Left colon (tissue), 2 donors: ENCODE results near the gene UBE2A. TPM values are rescaled to one million over a fixed set of nuclear protein-coding genes. Genes with fewer than 3 reads are reported as not detected.
A peak's percentile ranks its signal among the peaks of the same experiment; 100 is the strongest.

ENCODE experiments used
- ATAC-seq: fragments of 200-7000 bp; cut with Tn5 transposase; one replicate; pipeline ENCODE4 v1.9.1; 2020; ENCODE audit warnings: mild to moderate bottlenecking, moderate library complexity
- DNase-seq, 2 donors: peaks; one replicate each; pipeline ENCODE4 v3.0.0-alpha.2; 2020
- intact Hi-C, 2 donors: fragments of 100-400 bp; cut with DNase I in 1 of 2; cut with micrococcal nuclease in 1 of 2; formaldehyde crosslinking; loops; one replicate each; pipeline versions ENCODE4 v1.11.2 to v1.14.0; 2022; cut with DNase I, micrococcal nuclease
- long read RNA-seq: library from polyadenylated mRNA; unstranded; transcript quantifications from one replicate; pipeline ENCODE4 v2.0.0, GENCODE V29; 2021
- total RNA-seq, 2 donors: library from RNA; stranded (reverse); fragmentation: NEBNext Ultra II Directional; extraction: Animal tissue kit (Norgen Biotek cat#: 25700); gene quantifications; one replicate each; pipeline ENCODE4 v1.2.1, GENCODE V29; 2021
- donor health status: DM: no; HTN: no; CAD: no.
- donor health status: DM: yes; HTN: yes; CAD: no.

Gene UBE2A
- 10 to 100 TPM; 73.9 to 92.6 TPM for total RNA-seq
- long read RNA-seq, transcript UBE2A-207 (5 exons, 934 nt): minor isoform, 6 of 92 reads
- long read RNA-seq, transcript UBE2A-206 (5 exons, 1,381 nt): minor isoform, 5 of 92 reads
- long read RNA-seq, transcript UBE2A-202 (6 exons, 1,874 nt): major isoform, 72 of 92 reads
- long read RNA-seq, partial matches to known transcripts: 5 of 92 reads
- long read RNA-seq, other reads (novel, unspliced or antisense): 2 of 92 reads

DNA sequence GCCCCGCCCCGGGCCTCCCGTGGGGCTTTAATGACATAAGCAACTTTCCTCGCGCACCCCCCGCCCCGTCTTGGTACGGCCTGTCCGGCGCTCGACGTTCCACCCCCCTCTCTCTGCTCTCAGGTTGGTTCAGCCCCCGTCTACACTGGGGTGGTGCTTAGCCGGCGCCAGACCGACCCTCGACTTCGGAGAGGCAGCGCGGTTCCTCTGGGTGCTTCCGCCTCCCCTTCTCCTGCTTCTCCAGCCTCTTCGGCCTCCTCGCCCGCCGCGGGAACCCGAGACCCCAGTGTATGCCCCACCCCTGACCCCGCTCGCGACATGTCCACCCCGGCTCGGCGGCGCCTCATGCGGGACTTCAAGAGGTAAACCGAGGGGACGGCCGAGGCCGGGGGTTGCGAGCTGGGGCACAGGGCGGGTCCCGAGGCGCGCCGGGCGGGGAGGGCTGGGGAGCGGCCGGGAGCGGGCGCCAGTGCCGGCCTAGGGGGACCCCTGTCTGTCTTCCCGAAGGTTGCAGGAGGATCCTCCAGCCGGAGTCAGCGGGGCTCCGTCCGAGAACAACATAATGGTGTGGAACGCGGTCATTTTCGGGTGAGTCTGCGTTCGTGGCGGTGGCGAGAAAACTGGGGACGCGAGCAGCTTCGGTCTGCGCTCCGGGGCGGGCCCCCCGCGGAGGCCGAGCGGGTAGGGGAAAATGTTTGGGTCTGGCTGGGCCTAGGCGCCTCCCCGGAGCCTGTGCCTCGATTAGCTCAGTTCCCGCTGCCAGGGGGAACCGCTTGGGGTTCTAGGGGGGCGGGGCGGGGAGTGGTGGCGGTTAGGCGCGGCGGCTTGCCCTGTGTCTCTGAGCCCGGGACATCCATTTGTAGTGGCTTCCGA lies at the start of gene UBE2A:
Gene UBE2A, plus strand, starts transcription at position 170 of the 873 bp plus-strand sequence. Its CDS starts 149 bp downstream, at position 319.
- peak; percentile 91 to 94 for DNase-seq
- ATAC-seq: peak; percentile 90
- intact Hi-C loops: no loop called here

DNA sequence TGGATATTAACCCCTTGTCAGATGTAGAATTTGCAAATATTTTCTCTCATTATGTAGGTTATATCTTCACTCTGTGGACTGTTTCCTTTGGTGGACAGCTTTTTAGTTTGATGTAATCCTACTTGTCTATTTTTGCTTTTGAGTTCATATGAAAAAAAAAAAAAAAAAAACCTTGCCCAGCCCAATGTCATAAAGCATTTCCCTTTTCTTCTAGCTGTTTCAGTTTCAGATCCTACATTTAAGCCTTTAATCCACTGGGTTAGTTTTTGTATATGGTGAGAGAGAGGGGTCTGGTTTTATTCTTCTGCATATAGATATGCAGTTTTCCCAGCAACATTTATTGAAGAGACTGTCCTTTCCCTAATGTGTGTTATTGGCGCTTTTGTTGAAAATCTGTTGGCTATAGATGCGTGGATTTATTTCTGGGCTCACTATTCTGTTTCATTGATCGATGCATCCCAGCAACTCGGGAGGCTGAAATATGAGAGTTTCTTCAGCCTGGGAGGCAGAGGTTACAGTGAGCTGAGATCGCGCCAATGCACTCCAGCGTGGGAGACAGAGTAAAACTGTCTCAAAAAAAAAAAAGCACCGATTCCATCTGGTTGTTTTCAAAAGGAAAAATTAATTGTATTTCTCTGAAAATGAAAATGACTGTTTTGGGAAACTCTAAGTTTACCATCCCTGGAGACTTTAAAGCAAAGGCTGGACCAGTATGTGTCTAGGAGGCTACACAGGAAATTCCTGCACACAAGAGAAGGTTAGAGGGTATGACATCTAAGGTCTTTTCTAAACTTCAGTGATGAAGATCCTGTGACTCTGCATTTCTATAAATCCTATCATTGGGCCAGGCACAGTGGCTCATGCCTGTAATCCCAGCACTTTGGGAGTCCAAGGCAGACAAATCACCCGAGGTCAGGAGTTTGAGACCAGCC lies 44.8 kb upstream of the UBE2A start:
- no peak for DNase-seq
- ATAC-seq: no peak
- intact Hi-C loops: no loop called here

DNA sequence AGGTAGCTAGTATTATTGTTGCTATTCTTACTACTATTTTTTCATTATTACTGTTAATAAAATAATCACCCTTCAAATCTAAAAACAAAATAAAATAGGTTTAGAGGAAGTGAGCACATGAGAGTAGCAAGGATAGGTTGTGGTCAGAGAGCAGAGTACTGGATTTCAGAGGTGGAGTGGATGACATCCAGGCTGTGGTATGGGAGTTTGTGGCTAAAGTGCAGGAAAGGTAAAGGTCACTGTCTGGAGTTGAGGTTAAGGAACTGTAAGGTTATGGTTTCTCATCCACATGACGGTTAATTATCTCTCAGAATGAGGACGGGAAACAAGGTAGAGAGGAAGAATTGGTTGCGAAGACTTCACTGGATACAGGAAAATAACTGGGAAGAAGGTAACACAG lies 36.9 kb upstream of the UBE2A start:
- ATAC-seq (peak; percentile 75), DNase-seq (no peak)
- intact Hi-C loops: no loop called here

GRCh38 chrX:119539872-119540271 lies 34.5 kb upstream of the UBE2A start:
- DNase-seq: no peak
- ATAC-seq: no peak
- intact Hi-C loops: no loop called here

- DNase-seq: no peak
- ATAC-seq: no peak
- intact Hi-C loops: no loop called here
Measured at GRCh38 chrX:119541188-119541587, 33.2 kb upstream of the UBE2A start.

- ATAC-seq (no peak), DNase-seq (no peak)
- intact Hi-C loops: no loop called here
Measured at GRCh38 chrX:119549327-119550016, 24.9 kb upstream of the UBE2A start.

DNA sequence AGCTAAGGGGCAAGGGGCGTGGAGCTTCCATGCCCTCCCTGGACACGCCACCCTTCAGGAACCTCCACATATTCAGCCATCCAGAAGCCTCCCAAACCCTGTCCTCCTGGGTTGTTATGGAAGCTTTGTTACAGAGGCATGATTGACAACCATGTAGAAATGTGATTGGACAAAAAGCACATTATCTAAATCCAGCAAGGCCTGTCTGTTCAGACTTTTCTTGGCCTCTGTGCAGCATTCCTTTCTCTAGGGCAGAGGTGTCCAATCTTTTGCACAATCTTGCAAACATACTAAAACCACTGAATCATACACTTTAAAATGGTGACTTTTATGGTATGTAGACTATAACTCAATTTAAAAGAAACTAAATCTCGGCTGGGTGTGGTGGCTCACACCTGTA lies 21.9 kb upstream of the UBE2A start:
- ATAC-seq: peak; percentile 66
- no peak for DNase-seq
- intact Hi-C loops: no loop called here

DNA sequence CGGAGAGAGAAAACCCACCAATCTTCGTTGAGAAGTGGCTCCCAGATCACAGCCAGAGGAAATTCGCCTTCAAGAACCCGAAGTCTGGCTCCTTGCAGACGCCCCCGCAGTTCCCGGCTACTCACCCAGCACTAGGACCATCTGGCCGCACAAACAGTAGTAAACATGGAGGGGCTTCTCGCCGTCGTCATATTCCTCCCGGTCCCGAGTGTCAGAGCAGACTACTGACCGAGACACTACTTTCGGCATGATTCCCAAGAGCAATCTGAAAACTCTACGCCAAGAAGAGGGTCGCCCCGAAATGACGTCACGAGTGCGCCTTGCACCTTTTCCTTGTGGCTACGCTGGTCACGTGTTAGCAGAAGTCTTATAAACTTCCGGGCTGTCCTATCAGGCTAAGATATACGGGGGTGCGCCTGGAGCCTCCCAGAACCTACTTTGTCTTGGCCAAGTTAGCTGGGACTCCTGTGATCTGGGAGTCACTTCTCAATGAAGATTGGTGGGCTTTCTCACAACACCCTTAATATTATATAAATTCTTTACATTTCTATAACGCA lies 9.2 kb upstream of the UBE2A start, which contains the start of gene STEEP1:
Gene STEEP1, minus strand, starts transcription at position 303 of the 557 bp plus-strand sequence. Its CDS starts 54 bp downstream, at position 249.
- peak; percentile 99 for ATAC-seq
- DNase-seq: peak; percentile 88 to 92
- intact Hi-C loops: no loop called here

DNA sequence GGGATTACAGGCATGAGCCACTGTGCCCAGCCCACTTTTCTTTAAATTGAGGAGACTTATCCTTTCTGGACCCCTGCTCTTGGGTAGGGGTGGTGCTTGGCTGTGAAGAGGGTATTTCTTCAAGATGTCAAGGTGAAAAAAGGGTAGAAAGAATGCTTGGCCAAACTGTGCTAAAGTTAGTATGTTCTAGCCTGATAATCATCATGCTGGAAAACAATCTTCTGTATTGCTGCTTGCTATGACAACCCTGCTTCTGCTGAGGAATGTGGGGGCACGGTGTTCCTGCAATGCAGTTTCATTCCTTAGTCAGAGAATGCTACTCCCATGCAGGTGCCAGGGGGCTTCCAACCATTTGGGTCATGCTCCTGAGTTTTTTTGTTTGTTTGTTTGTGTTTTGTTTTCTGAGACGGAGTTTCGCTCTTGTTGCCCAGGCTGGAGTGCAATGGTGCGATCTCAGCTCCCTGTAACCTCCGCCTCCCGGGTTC lies 4.0 kb upstream of the UBE2A start:
- no peak for DNase-seq
- intact Hi-C loops: no loop called here

GRCh38 chrX:119573222-119573621 lies 1.1 kb upstream of the UBE2A start:
- DNase-seq (no peak), ATAC-seq (no peak)
- intact Hi-C loops: no loop called here

More for the DNA sequence above, 4.0 kb upstream of the UBE2A start:
- no peak for ATAC-seq

GRCh38 chrX:119573840-119574393 lies 446 bp upstream of the UBE2A start:
- ATAC-seq: peak; percentile 35
- intact Hi-C loops: no loop called here
- DNase-seq: peak in 1 of 2 donors; percentile 33

- no peak for ATAC-seq
- intact Hi-C loops: no loop called here
- DNase-seq: no peak
Measured at GRCh38 chrX:119579414-119579813, 5.1 kb downstream of the UBE2A start.

DNA sequence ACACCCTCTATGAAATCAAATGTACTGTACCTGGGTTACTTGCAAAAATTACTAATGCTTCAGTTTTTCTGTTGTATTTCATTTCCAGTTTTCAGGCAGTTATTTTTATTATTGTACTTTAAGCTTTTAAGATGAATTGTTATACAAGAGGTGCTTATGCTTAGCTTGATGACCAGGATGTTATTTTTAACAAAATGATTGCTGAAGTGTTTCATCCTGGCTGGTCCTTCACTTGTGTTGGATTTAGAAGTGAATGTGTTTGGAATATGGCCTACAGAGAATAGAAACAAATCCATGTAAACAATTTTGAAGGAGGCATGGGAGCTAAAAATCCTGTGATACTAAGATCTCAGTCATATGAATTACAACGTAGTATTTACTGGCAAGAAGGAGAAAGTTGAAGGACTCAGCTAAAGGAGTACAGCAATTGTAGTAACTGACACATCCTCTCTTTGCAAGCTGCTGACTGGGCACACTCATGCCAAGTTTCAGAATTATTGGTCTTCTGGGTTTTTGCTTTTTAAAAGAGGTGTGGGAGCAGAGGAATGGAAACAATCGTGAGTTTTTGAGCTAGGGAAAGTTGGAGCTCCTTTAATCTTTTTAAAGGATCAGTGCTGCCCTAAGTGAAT lies 9.2 kb downstream of the UBE2A start:
- intact Hi-C loops: no loop called here

GRCh38 chrX:119589810-119590209 lies 15.4 kb downstream of the UBE2A start:
- no peak for DNase-seq
- intact Hi-C loops: no loop called here
- ATAC-seq: no peak

More for the DNA sequence above, 9.2 kb downstream of the UBE2A start:
- no peak for ATAC-seq
- DNase-seq: no peak

DNA sequence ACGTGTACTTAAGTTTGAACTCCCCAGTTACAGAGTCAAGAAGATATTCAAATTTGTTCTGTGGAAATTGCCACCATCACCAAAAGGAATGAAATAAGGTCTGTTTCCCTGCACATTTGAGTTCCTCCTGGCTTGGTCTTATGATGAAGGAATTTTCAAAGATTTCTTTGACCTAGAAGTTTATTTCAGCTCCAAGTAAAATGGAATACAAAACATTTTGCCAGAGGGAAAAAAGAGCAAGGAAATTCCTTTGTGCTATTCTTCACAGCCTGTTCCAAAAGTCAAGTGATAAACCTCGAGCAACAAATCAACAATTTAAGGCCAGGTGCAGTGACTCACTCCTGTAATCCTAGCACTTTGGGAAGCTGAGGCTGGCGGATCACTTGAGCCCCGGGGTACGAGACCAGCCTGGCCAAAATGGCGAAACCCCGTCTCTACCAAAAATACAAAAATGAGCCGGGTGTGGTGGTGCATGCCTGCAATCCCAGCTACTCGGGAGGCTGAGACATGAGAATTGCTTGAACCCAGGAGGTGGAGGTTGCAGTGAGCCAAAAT lies 28.4 kb downstream of the UBE2A start:
- ATAC-seq: no peak
- DNase-seq: no peak
- intact Hi-C loops: no loop called here

DNA sequence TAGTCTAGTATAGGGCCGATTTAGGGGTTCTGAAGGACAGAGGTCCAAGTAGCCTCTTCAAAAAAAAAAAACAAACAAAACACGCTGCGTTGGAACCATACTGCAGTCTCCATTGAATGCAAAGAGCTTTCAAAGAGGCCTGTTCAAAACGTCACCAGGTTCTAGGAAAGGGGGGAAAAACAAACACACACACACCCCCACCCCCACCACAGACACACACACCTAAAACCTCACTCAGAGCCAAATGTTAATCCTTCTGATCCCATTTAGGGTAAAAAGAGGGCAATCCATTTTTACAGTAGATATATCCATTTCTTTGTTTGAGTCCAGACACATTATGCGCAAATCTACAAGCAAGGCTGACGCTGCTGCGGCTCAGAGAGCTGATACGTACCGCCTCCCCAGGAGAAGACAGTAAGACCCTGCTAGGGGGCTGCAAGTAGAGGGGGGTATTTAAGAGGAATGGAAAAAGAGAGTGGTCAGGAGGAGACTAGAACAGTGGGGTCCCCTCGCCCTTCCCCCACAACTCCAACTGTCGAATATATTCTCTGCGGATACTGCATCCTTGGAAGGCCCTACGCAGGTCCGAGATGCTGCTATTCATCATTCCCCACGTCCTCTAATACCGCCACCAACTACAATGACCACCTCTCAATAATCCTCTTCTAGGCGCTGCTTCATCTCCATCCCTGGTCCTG lies 30.6 kb downstream of the UBE2A start:
- DNase-seq: no peak
- no peak for ATAC-seq
- intact Hi-C loops: no loop called here
